Measurements from ENCODE around the gene PPIL4.
"Not testable (repeated sequence)": the region's sequence is repeated elsewhere in the genome, so short reads cannot be mapped to it uniquely, and the experiment has no call there.

PPIL4 gene

DNA sequence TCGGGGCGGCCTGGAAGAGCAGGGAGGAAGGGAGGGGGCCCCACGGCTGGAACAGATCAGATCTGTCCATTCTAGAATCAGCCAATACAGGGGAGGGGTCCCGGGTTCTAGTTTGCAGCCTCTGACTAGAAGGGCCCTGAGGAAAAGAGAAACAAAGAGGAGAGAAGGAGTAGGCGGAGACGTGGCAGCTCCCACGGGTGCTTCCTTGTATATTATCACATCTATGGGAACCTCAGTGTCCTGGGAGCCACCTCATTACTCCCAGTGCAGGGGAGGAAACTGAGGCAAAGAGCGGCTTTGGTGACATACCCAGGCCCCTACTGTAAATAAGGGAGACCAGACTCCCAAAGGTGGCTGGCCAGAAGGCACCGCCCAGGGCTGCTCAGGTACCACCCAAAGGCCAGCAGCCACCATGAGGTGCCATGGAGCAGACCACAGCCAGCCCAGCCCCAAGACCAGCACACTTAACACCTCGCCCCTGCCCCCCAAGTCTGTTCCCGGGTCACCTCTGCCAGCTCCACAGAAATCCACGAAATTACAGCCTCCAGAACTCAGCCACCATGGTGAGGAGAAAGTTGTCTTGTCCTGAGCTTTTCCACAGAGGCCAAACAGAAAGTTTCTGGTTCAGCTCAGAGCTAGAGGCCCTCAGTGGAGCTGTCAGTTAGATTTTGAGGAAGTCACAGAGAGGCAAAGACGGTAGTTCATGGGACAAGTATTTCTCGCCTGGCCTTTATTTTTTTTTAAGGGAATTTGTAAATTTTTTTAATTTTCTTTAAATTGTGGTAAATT is 63.1 kb downstream of the PPIL4 start:
- no peak for DNase-seq

DNA sequence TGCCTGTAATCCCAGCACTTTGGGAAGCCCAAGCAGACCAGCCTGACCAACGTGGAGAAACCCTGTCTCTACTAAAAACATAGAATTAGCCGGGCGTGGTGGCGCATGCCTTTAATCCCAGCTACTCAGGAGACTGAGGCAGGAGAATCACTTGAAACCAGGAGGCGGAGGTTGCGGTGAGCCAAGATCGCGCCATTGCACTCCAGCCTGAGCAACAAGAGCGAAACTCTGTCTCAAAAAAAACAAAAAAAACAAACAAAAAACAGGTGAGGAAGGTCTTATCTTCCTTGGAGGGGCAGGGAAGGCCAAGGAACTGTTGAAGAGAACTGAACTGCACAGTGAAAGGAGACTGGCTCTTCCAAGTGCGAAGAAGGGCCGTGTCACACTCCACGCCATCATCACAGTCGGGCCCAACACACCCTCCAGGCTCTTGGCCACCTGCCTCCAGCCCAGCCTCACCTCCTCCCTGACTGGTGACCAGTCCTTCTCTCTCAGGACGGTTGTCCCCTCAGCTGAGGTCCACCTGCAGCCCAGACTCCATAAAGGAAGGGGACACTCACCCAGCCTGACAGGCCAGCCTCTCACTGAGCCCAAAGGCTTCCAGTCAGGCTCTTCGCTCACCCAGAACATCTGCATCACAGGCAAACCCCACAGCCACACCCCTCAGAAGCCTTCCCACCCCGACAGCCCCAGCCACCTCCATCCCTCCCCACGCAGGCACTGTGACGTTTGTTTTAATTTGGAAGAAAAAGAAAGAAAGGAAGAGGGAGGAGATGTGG is 65.2 kb downstream of the PPIL4 start:
- no peak for DNase-seq

DNA sequence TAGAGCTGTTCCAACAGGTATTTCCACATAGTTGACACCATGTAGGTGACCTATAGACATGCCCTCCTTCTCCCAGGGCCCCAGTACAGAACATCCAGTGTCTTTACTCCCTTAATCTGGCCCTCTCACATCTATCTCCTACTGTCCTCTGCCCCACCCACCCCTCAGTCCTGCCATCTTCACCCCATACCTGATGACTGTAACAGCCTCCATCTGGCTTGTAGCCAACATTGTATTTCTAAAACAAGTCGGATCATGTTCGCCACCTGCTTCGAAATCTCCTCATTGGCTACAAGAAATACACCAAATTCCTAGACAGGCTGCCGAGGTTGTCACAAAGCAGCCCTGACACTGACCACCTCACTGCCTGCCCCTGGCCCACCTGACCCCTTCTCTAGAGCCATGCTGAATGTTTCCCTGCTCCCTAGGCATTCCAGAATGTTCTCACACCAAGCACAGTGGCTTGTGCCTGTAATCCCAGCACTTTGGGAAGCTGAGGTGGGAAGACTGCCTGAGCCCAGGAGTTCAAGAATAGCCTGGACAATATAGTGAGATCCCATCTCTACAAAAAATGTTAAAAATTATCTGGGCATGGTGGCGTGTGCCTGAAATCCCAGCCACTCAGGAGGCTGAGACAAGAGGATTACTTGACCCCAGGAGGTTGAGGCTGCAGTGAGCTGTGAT is 67.1 kb downstream of the PPIL4 start:
- DNase-seq: no peak

DNA sequence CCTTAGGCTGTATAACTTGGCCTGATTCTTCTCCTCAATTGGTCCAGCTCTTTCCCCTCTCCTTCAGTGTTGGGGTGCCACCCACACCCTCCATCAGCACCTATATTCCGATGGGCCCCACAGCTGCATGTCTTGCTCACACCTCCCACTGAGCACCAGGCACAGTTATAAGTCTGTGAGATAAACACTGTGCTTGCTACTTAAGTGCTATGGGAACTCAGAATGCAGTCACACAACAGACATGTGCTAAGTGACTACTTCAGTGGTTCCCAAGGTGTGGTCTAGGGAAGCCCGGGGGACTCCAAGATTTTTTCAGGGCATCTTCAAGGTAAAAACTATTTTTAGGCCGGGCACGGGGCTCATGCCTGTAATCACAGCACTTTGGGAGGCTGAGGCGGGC is 68.3 kb downstream of the PPIL4 start:
- no peak for DNase-seq

DNA sequence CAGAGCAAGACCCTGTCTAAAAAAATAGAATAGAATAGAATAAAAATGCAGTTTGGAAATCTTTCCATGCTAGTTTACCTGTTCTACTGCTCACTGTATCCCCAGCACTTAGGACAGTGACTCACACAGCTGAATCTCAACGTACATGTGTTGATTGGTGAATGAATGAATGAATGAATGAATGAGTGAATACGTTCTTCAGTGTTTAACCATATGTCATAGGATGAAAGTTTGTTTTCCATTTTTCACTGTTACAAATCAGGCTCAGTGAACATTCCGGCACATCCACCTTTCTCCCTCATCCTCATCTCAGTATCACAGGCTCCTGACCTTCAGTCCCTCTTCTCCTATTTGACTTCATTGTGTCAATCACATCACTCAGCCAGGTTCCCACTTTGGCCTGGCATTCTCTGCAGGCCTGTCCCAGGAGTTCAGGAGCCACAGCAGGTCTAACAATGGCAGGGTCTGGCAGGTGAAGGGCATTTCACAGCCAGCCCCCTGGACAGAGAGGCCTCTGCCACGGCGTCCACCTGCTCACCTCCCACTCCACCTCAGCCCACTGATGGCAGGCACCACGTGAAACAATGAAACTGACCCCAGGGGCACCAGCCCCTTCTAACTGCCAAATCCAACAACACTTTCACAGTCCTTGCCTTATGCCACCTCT is 68.9 kb downstream of the PPIL4 start:
- DNase-seq: no peak

GRCh38 chr6:149474108-149474935 is 71.5 kb downstream of the PPIL4 start:
- no peak for DNase-seq

- DNase-seq: no peak
Measured at GRCh38 chr6:149473080-149474052, 72.5 kb downstream of the PPIL4 start.

DNA sequence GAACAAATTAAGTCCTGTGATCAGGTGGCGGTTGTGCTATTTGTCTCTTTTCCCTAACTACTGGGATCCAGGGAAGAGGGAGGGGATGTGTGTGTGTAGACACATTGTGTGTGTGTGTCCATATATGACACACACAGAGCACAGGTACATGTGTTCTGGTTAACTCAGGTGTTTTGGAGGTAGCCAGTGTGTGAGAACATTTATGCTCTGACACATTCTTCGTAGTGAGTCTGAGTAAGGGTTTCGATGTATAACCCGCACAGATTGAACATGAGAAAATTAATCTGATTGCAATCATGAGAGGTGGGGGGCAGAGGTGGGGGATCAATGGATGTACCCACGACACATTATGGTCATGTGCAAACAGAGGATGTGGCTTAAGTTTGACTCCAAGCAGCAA is 73.6 kb downstream of the PPIL4 start:
- no peak for DNase-seq

GRCh38 chr6:149471801-149472200 is 74.0 kb downstream of the PPIL4 start:
- DNase-seq: no peak

GRCh38 chr6:149470948-149471347 is 74.9 kb downstream of the PPIL4 start:
- DNase-seq: no peak

- DNase-seq: no peak
Measured at GRCh38 chr6:149468179-149468578, 77.7 kb downstream of the PPIL4 start.

DNA sequence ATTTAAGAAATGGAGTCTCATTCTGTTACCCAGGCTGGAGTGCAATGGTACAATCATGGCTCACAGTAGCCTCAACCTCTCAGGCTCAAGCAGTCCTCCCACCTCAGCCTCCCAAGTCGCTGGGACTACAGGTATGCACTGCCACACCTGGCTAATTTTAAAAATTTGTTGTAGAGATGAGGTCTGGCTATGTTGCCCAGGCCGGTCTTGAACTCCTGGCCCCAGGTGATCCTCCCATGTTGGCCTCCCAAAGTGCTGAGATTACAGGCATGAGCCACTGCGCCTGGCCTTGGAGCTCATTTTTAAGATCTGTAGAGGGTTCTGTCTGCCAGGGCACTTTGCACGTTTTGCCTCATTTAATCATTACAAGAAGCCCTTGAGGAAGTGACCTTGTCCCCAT is 78.6 kb downstream of the PPIL4 start:
- DNase-seq: no peak

- no peak for DNase-seq
Measured at GRCh38 chr6:149464411-149464810, 81.4 kb downstream of the PPIL4 start.

- no peak for DNase-seq
Measured at GRCh38 chr6:149463781-149464180, 82.1 kb downstream of the PPIL4 start.

- DNase-seq: not testable (repeated sequence)
Measured at GRCh38 chr6:149462712-149463111, 83.1 kb downstream of the PPIL4 start.

DNA sequence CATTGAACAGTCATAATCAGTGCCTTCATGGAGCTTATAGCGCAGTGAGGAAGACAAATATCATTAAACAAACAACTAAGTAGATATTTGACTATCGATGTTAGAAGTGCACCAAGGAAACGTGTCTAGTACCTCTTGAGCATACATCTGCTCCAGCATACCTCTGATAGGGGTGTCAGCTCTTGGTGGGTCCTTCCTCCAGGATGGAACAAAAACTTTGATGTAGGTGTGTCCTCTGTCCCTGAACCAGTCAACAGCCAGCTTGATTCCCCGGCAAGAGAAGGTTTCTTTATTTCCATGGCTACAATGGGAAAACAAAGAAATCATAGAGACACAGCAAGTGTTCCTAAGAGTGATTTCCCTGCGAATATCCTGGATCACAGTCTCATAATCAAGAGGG is 84.2 kb downstream of the PPIL4 start:
- no peak for DNase-seq

DNA sequence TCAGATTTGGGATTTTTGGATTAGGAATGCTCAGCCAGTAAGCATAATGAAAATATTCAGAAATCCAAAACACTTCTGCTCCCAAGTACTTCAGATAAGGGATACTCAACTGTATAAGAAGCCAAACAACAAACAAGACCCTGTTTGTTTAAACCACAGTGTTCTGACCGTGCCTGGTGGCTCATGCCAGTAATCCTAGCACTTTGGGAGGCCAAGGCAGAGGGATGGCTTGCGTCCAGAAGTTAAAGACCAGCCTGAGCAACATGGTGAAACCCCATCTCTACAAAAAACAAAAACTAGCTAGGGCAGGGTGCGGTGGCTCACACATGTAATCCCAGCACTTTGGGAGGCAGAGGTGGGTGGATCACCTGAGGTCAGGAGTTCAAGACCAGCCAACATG is 85.6 kb downstream of the PPIL4 start:
- DNase-seq: not testable (repeated sequence)

GRCh38 chr6:149459761-149460160 is 86.1 kb downstream of the PPIL4 start:
- no peak for DNase-seq

GRCh38 chr6:149458806-149459205 is 87.0 kb downstream of the PPIL4 start:
- DNase-seq: no peak

DNA sequence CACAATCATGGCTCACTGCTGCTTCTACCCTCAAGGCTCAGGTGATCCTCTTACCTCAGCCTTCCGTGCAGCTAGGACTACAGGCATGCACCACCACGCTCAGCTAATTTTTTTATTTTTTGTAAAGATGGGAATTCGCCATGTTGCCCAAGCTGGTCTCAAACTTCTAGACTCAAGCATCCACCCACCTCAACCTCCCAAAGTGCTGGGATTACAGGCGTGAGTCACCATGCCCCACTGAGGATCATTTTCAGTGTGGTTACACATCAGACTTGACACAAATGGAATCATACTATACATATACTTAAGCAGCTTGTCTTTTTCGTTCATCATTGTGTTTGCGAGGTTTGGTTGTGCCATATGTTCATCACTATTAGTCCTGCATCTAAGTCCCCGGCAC is 87.6 kb downstream of the PPIL4 start:
- DNase-seq: no peak

DNA sequence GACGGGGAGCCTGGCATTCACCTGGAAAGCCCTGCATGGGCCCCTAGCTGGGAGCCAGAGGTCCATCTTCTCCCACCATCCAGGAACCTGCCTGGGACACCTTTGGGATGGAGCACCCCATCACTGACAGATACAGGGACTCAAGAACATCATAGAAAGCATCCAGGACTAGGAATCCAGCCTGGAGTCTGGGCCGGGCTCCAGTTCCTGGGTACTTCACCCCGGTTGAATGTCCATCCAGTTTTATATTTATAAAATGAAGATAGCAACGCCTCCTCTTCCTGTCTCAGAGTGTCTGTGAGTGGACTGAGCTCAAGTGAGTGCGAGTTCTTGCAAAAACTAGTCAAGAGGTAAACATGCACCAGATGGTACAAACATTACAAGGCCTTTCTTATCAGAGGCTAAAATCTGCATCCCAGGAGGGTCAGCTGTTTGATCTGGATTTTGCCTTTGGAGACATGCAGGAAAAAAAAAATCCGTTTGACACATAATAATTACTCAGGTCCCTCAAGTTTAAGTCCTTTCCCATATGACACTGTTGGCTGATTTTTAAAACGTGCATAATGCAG is 88.4 kb downstream of the PPIL4 start:
- no peak for DNase-seq
